ENCODE results near the gene LRRTM2. TPM values are rescaled to one million over a fixed set of nuclear protein-coding genes. Genes with fewer than 3 reads are reported as not detected.

Gene LRRTM2
- total and polyA plus RNA-seq, 4 donors: 0.08 to 0.71 (median 0.24) TPM; not detected in 1

DNA sequence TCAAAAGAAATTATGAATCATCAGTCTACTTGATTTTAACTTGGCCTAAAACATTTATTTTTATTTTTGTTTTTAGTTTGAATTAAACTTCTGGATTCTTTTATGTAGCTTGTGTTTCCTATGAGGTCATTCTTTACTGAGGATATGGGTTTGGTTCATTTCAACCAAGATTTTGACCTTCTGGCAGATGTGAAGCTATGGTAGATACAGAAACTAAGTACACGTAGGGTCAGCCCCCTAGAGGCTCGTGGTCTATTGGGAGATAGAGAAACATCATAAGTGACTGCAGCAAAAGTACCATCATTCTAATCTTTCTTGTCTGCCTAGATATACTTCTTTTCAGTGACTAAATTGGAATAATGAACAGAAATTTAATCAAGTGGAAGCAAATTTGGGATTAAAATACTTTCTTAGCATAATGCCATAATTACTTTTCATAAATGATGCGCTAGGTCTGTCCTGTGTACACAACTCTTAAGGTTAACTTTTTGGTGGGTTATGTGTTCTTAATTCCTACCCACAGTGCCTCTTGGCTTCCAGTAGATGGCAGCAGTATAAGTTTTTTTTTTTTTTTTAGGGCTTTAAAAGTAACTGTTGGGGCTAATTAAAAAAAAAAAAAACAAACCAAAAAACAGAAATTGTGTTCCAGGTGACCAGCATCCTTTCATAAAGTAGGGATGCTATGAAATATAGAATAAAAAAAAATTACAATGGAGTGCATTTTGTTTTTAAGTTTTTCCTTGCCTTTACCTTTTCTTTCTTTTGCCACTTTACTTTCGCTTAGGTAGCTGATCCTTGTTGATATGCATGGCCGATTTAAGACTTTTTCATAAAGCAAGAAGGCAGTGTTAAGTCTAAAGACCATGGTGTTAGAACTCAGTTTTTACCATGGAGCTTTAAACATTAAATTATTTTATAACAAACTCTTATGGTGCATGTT, 49.9 kb downstream of the LRRTM2 start:
- WGBS: 56% methylated on average over 5 of the region's 5 CpGs
- H3K9ac ChIP-seq (ENCODE audit: low read depth in 1 of 2, low read length in 2 of 2): no peak overlapping the region
- no peak overlapping the region for H3K4me3 ChIP-seq (ENCODE audit: low read depth in 1 of 3, low read length in 3 of 3)
- H3K36me3 ChIP-seq (ENCODE audit: control insufficient read depth in 4 of 4, insufficient read depth in 3 of 4, low read depth in 1 of 4, low read length in 3 of 4): peaks cover 2 to 16% (median 15%) of the 10 kb centered on the region in 4 donors
- H3K9me3 ChIP-seq (ENCODE audit: control insufficient read depth in 4 of 4, low read length in 3 of 4): no peaks in the 10 kb centered on the region
- H3K27ac ChIP-seq (ENCODE audit: low read depth in 1 of 2, low read length in 2 of 2): no peak overlapping the region
- peaks cover 0 to 4% (median 0%) of the 10 kb centered on the region in 4 donors for H3K4me1 ChIP-seq (ENCODE audit: control insufficient read depth in 4 of 4, insufficient read depth in 4 of 4, low read length in 3 of 4)
- H3K27me3 ChIP-seq (ENCODE audit: control insufficient read depth in 4 of 4, insufficient read depth in 4 of 4, low read length in 3 of 4): no peaks in the 10 kb centered on the region
- TF ChIP-seq JUND (IDR thresholded peaks at IDR 0.05): no peak
- peak; percentile 58 to 63 for TF ChIP-seq RAD21 (IDR thresholded peaks at IDR 0.05)
- TF ChIP-seq HNF4A (conservative IDR thresholded peaks at IDR 0.05): no peak
- TF ChIP-seq RXRA (IDR thresholded peaks at IDR 0.05): no peak
- no peak for TF ChIP-seq SP1 (IDR thresholded peaks at IDR 0.05)
- no peak for TF ChIP-seq GABPA (IDR thresholded peaks at IDR 0.05 in 1 of 2, conservative IDR thresholded peaks at IDR 0.05 in 1 of 2)
- no peak for TF ChIP-seq FOXA2 (IDR thresholded peaks at IDR 0.05)
- TF ChIP-seq NR2F2 (IDR thresholded peaks at IDR 0.05): no peak
- TF ChIP-seq, protein P1, sequence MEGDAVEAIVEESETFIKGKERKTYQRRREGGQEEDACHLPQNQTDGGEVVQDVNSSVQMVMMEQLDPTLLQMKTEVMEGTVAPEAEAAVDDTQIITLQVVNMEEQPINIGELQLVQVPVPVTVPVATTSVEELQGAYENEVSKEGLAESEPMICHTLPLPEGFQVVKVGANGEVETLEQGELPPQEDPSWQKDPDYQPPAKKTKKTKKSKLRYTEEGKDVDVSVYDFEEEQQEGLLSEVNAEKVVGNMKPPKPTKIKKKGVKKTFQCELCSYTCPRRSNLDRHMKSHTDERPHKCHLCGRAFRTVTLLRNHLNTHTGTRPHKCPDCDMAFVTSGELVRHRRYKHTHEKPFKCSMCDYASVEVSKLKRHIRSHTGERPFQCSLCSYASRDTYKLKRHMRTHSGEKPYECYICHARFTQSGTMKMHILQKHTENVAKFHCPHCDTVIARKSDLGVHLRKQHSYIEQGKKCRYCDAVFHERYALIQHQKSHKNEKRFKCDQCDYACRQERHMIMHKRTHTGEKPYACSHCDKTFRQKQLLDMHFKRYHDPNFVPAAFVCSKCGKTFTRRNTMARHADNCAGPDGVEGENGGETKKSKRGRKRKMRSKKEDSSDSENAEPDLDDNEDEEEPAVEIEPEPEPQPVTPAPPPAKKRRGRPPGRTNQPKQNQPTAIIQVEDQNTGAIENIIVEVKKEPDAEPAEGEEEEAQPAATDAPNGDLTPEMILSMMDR (IDR thresholded peaks at IDR 0.05; ENCODE audit: low read depth, low read length, missing input control): peak; percentile 59
- no peak for TF ChIP-seq ZBTB33 (IDR thresholded peaks at IDR 0.05)
- TF ChIP-seq TAF1 (conservative IDR thresholded peaks at IDR 0.05): no peak
- TF ChIP-seq REST (IDR thresholded peaks at IDR 0.05): peak; percentile 16
- no peak for TF ChIP-seq YY1 (IDR thresholded peaks at IDR 0.05)
- no peak for TF ChIP-seq EGR1 (IDR thresholded peaks at IDR 0.05; ENCODE audit: low read depth in 2 of 2)
- TF ChIP-seq HNF4G (IDR thresholded peaks at IDR 0.05): no peak
- no peak for DNase-seq (ENCODE audit: low spot score)

Data from liver (tissue), 9 donors.